ENCODE results near the gene QRICH2.
A peak's percentile ranks its signal among the peaks of the same experiment; 100 is the strongest.

QRICH2 gene

DNA sequence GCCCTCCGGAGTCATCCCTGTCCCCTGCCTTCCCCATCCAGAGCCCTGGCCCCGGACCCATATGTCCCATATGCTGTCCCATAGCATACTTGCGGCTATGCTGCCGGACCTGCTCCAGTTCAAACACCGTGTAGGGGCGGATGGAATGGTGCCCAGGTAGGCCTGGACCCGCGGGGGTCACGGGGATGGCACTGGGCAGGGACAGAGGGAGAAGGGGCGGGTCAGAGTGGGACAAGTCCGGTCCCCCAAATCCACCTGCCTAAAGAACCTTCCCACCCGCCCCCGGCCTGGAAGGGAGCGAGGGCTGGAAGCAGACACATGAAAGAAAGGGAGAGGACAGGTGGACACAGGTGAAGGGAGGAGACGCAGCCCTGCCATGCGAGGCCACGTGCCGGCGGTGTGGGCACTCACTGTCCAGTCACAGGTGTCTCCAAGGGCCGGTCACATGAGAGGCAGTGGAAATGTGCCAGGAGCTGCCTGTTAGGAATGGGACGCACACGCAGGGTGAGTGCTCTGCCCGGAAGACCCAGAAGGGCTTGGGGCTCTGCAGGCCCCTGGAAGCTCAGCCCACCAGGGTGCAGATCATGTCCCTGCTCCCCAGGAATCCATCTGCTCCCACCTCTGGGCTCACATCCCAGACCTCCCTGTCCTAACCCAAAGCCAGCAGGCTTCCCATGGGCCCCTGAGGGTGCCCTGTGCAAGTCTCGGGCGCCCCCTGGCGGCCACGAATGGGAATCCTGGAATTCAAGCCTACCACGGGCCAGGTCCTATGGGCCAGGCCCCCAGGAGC, 28.9 kb downstream of the QRICH2 start:
- H3K79me2 ChIP-seq (ENCODE audit: insufficient read depth, low read length) = no peaks in the 10 kb centered on the region
- H2AFZ ChIP-seq (ENCODE audit: low read depth, low read length) = no peak overlapping the region
- H3K4me1 ChIP-seq (ENCODE audit: insufficient read depth, low read length) = no peaks in the 10 kb centered on the region
- peak overlapping the region; percentile 34; the same call in 1 of the 2 replicates for H3K27ac ChIP-seq (ENCODE audit: low read length)
- no peak overlapping the region for H3K4me3 ChIP-seq (ENCODE audit: low read depth in 1 of 2, low read length in 2 of 2)
- no peaks in the 10 kb centered on the region for H3K9me3 ChIP-seq (ENCODE audit: insufficient read depth, low read length, severe bottlenecking)
- H3K27me3 ChIP-seq (ENCODE audit: insufficient read depth, low read length, poor library complexity) = no peaks in the 10 kb centered on the region
- H3K4me2 ChIP-seq (ENCODE audit: insufficient read depth, low read length) = no peak overlapping the region
- TF ChIP-seq EZH2 (IDR thresholded peaks at IDR 0.05; ENCODE audit: borderline replicate concordance, low read depth, low read length, severe bottlenecking) = no peak
- TF ChIP-seq, protein P1, sequence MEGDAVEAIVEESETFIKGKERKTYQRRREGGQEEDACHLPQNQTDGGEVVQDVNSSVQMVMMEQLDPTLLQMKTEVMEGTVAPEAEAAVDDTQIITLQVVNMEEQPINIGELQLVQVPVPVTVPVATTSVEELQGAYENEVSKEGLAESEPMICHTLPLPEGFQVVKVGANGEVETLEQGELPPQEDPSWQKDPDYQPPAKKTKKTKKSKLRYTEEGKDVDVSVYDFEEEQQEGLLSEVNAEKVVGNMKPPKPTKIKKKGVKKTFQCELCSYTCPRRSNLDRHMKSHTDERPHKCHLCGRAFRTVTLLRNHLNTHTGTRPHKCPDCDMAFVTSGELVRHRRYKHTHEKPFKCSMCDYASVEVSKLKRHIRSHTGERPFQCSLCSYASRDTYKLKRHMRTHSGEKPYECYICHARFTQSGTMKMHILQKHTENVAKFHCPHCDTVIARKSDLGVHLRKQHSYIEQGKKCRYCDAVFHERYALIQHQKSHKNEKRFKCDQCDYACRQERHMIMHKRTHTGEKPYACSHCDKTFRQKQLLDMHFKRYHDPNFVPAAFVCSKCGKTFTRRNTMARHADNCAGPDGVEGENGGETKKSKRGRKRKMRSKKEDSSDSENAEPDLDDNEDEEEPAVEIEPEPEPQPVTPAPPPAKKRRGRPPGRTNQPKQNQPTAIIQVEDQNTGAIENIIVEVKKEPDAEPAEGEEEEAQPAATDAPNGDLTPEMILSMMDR (IDR thresholded peaks at IDR 0.05; ENCODE audit: borderline replicate concordance, extremely low read depth, low read length, poor library complexity, severe bottlenecking) = peak; percentile 95
- H3K36me3 ChIP-seq (ENCODE audit: insufficient read depth, low read length) = no peaks in the 10 kb centered on the region
- DNase-seq = peak; percentile 85
- peak; percentile 97 for ATAC-seq (ENCODE audit: insufficient read depth, low read depth)
- no peak overlapping the region for H3K9ac ChIP-seq (ENCODE audit: low read depth, low read length)
- H4K20me1 ChIP-seq (ENCODE audit: insufficient read depth, low read length) = no peaks in the 10 kb centered on the region

DNA sequence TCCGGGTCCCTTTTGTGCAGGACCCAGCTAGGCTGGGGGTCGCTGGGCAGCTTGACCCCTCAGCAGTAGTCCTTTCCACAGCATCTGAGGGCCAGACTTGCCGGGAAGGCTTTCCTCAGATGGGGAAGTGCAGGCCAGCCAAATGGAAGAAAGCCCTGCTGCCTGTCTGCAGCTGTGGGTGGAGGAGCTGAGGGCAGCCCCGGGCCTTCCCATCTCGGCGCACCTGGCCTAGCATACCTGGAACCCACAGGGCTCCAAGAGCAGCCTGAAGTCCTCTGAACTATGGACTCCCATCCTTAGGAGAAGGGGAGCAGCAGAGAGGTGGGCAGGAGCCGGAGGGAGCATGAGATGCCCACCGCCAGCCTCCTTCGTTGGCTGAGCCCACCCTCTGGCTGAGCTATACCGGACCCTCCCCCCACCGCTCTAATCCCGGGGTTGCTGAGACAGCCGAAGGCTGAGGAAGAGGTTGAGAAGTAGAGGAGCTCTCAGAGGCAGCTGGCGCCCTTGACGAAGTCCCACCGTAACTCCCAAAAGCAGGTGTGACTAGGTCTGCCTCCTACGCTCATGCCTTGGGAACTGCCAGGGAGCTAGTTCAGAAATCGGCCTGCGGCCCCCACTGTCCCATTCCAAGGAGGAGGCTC, 29.7 kb downstream of the QRICH2 start:
- no peaks in the 10 kb centered on the region for H3K4me1 ChIP-seq (ENCODE audit: insufficient read depth, low read length)
- ATAC-seq (ENCODE audit: insufficient read depth, low read depth) = no peak
- no peak overlapping the region for H3K4me2 ChIP-seq (ENCODE audit: insufficient read depth, low read length)
- H3K36me3 ChIP-seq (ENCODE audit: insufficient read depth, low read length) = no peaks in the 10 kb centered on the region
- no peaks in the 10 kb centered on the region for H3K27me3 ChIP-seq (ENCODE audit: insufficient read depth, low read length, poor library complexity)
- H3K27ac ChIP-seq (ENCODE audit: low read length) = no peak overlapping the region
- no peaks in the 10 kb centered on the region for H3K9me3 ChIP-seq (ENCODE audit: insufficient read depth, low read length, severe bottlenecking)
- no peak overlapping the region for H3K4me3 ChIP-seq (ENCODE audit: low read depth in 1 of 2, low read length in 2 of 2)
- H2AFZ ChIP-seq (ENCODE audit: low read depth, low read length) = no peak overlapping the region
- no peak overlapping the region for H3K9ac ChIP-seq (ENCODE audit: low read depth, low read length)
- no peak for TF ChIP-seq EZH2 (IDR thresholded peaks at IDR 0.05; ENCODE audit: borderline replicate concordance, low read depth, low read length, severe bottlenecking)
- TF ChIP-seq, protein P1 (IDR thresholded peaks at IDR 0.05; ENCODE audit: borderline replicate concordance, extremely low read depth, low read length, poor library complexity, severe bottlenecking) = no peak
- H4K20me1 ChIP-seq (ENCODE audit: insufficient read depth, low read length) = no peaks in the 10 kb centered on the region
- no peaks in the 10 kb centered on the region for H3K79me2 ChIP-seq (ENCODE audit: insufficient read depth, low read length)
- DNase-seq = no peak

DNA sequence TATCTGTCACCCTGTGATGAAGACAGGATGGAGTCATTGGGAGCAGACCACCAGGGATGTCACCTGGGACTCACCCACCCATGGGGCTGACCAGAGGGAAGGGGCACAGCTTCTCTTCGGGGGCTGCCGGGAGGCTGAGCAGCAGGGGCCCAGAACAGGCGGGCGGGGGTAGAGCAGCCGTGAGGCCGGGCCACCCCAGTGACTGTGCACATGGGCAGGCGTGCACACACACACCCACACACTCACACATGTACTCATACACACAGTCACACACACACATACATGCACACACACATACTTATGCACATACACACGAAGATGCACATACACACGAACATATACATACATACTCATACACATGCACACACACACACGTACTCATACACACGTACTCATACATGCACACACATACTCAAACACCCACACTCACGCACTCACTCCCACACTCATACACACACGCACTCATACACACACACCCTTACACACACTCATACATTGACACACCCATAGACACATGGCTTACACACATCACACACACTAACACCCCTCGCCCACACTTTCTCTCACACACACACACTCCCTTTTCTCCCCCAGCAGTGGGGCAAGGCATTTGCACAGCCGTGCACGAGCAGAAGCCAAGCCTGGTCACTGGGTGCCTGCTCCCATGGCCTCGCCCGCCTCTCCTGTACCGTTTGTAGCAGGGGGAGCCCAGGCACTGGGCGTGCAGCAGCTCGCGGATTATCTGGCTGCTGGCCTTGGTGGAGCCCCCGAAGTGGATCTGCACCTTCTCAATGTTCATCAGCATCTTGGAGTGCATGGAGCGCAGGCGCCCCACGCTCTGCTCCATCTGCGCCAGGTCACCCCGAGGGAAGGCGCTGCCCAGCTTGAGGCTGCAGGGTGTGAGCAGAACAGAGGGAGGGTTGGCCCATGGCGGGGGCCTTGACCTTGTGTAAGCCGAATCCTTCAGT, 30.5 kb downstream of the QRICH2 start:
- H3K9me3 ChIP-seq (ENCODE audit: insufficient read depth, low read length, severe bottlenecking) = no peaks in the 10 kb centered on the region
- H4K20me1 ChIP-seq (ENCODE audit: insufficient read depth, low read length) = no peaks in the 10 kb centered on the region; the same call in 1 of the 2 replicates
- ATAC-seq (ENCODE audit: insufficient read depth, low read depth) (no peak), DNase-seq (no peak)
- H3K4me3 ChIP-seq (ENCODE audit: low read depth in 1 of 2, low read length in 2 of 2) = no peak overlapping the region
- H3K4me2 ChIP-seq (ENCODE audit: insufficient read depth, low read length) = no peak overlapping the region
- H2AFZ ChIP-seq (ENCODE audit: low read depth, low read length) = no peak overlapping the region
- no peaks in the 10 kb centered on the region for H3K27me3 ChIP-seq (ENCODE audit: insufficient read depth, low read length, poor library complexity)
- H3K4me1 ChIP-seq (ENCODE audit: insufficient read depth, low read length) = no peaks in the 10 kb centered on the region
- H3K9ac ChIP-seq (ENCODE audit: low read depth, low read length) = no peak overlapping the region
- H3K27ac ChIP-seq (ENCODE audit: low read length) = no peak overlapping the region
- no peaks in the 10 kb centered on the region for H3K79me2 ChIP-seq (ENCODE audit: insufficient read depth, low read length)
- H3K36me3 ChIP-seq (ENCODE audit: insufficient read depth, low read length) = no peaks in the 10 kb centered on the region
- TF ChIP-seq, protein P1 (IDR thresholded peaks at IDR 0.05; ENCODE audit: borderline replicate concordance, extremely low read depth, low read length, poor library complexity, severe bottlenecking) = no peak
- no peak for TF ChIP-seq EZH2 (IDR thresholded peaks at IDR 0.05; ENCODE audit: borderline replicate concordance, low read depth, low read length, severe bottlenecking)
